Panc1 (cell line): ENCODE measurements around the gene SMAD3. TPM values are rescaled to one million over a fixed set of nuclear protein-coding genes. Genes with fewer than 3 reads are reported as not detected.
A peak's percentile ranks its signal among the peaks of the same experiment; 100 is the strongest.

Experiments used
- ATAC-seq: fragments of 200-7000 bp; cut with Tn5 transposase; 2 replicates; pipeline ENCODE4 v1.9.1; 2020; ENCODE audit warnings: mild to moderate bottlenecking, moderate library complexity
- BruUV-seq: library from RNA; stranded (reverse); fragments of 400-500 nt; replicated peaks from 2 replicates; lab custom pipeline; 2021; lab: Mats Ljungman, UMichigan
- CTCF ChIA-PET: fragments of 300-600 bp; sonication (Branson Sonifier 250); formaldehyde crosslinking; loops from one replicate; lab custom pipeline; 2022; ENCODE audit warnings: antibody characterized with exemption; lab: Charles Lee
- POLR2A ChIA-PET: fragments of 300-600 bp; sonication (Branson Sonifier 250); formaldehyde crosslinking; loops from one replicate; lab custom pipeline; 2022; ENCODE audit warnings: antibody characterized with exemption; lab: Charles Lee
- DNase-seq: peaks from one replicate; pipeline ENCODE4 v3.0.0-alpha.2; 2010; ENCODE audit warnings: low read depth, low spot score
- H3K27ac ChIP-seq: 2 replicates; pipeline ENCODE4 v1.5.1; 2011; ENCODE audit warnings: mild to moderate bottlenecking, low read length, inconsistent platforms
- H3K27me3 ChIP-seq: fragments of 200-500 bp; sonication (Bioruptor generic); 2 replicates; pipeline ENCODE4 v1.6.0; 2014; ENCODE audit warnings: low read length, inconsistent platforms; ENCODE audit not compliant: control insufficient read depth, insufficient read depth
- H3K36me3 ChIP-seq: fragments of 200-500 bp; sonication (Bioruptor generic); 2 replicates; pipeline ENCODE4 v1.5.1; 2014; ENCODE audit warnings: inconsistent platforms, mild to moderate bottlenecking, low read length, moderate library complexity; ENCODE audit not compliant: control insufficient read depth, insufficient read depth
- H3K4me1 ChIP-seq: 2 replicates; pipeline ENCODE4 v1.5.1; 2011; ENCODE audit warnings: inconsistent platforms, mild to moderate bottlenecking, low read length, moderate library complexity; ENCODE audit not compliant: control insufficient read depth, insufficient read depth
- H3K4me3 ChIP-seq, 2 experiments: 2 replicates each; pipeline ENCODE4 v1.5.1; 2011 to 2012; ENCODE audit warnings: low read depth in 2 of 2, low read length in 2 of 2, mild to moderate bottlenecking in 2 of 2, inconsistent platforms in 1 of 2, moderate library complexity in 1 of 2
- H3K9me3 ChIP-seq: fragments of 200-500 bp; sonication (Bioruptor generic); 2 replicates; pipeline ENCODE4 v1.5.1; 2014; ENCODE audit warnings: low read depth, mild to moderate bottlenecking, inconsistent platforms, low read length, moderate library complexity; ENCODE audit not compliant: control insufficient read depth, insufficient read depth
- CTCF ChIP-seq: fragments of 450-650 bp; IDR thresholded peaks from 2 replicates; pipeline ENCODE4 v1.5.1; 2017; ENCODE audit warnings: mild to moderate bottlenecking
- POLR2AphosphoS5 ChIP-seq: IDR thresholded peaks from 2 replicates; pipeline ENCODE4 v1.6.1; 2012; ENCODE audit warnings: mild to moderate bottlenecking, low read depth, low read length, moderate library complexity
- REST ChIP-seq, 2 experiments: IDR thresholded peaks; 2 replicates each; pipeline ENCODE4 v1.6.1; 2011 to 2012; ENCODE audit warnings: low read depth in 2 of 2, control low read depth in 1 of 2, low read length in 1 of 2, mild to moderate bottlenecking in 1 of 2, moderate library complexity in 1 of 2; ENCODE audit not compliant: insufficient read depth in 1 of 2
- SIN3A ChIP-seq: IDR thresholded peaks from 2 replicates; pipeline ENCODE4 v1.6.1; 2012; ENCODE audit warnings: low read depth, mild to moderate bottlenecking, low read length, moderate library complexity, borderline replicate concordance; ENCODE audit not compliant: insufficient read depth
- TCF7L2 ChIP-seq: IDR thresholded peaks from 2 replicates; pipeline ENCODE4 v1.6.1; 2011; ENCODE audit warnings: mild to moderate bottlenecking, low read depth, low read length, inconsistent platforms
- in situ Hi-C: cut with HindIII; loops from 2 replicates; pipeline ENCODE4 v1.10.0; 2016; ENCODE audit warnings: low sequenced_read_pairs, low pct_unique_long_range_greater_than_20kb
- intact Hi-C: fragments of 100-400 bp; cut with micrococcal nuclease; formaldehyde crosslinking; loops from one replicate; pipeline ENCODE4 v1.10.0; 2022; ENCODE audit not compliant: unreplicated experiment
- total RNA-seq: library from RNA; stranded (reverse); gene quantifications from one replicate; pipeline ENCODE4 v1.2.1, GENCODE V29; 2021; ENCODE audit not compliant: unreplicated experiment

SMAD3 gene
- total RNA-seq, 1 experiment from 2014 or later = 394 TPM

- intact Hi-C loops = no loop called here
- ATAC-seq (no peak), DNase-seq (no peak)
- Histone ChIP-seq H3K36me3 (peaks cover 14% of the 10 kb centered on the region; the same call in 1 of the 2 replicates), H3K4me3 (no peak overlapping the region), H3K4me1 (peaks cover 20% of the 10 kb centered on the region), H3K27me3 (no peaks in the 10 kb centered on the region), H3K9me3 (no peaks in the 10 kb centered on the region), H3K27ac (no peak overlapping the region)
- BruUV-seq = TSS peak; percentile 79
- ChIA-PET POLR2A (no interaction called here), CTCF (no interaction called here)
- TF ChIP-seq SIN3A (no peak), POLR2AphosphoS5 (no peak), REST (IDR thresholded peaks at IDR 0.05; ENCODE audit: insufficient read depth in 1 of 2, low read depth in 2 of 2, low read length in 1 of 2) (no peak), CTCF (no peak)
- in situ Hi-C loops = no loop called here
Measured at GRCh38 chr15:67202091-67202490, 136.7 kb downstream of the SMAD3 start.

- H3K27me3 ChIP-seq = no peaks in the 10 kb centered on the region
- TF ChIP-seq POLR2AphosphoS5 (no peak), CTCF (no peak), SIN3A (no peak), TCF7L2 (no peak), REST (IDR thresholded peaks at IDR 0.05; ENCODE audit: insufficient read depth in 1 of 2, low read depth in 2 of 2, low read length in 1 of 2) (no peak)
- CTCF ChIA-PET = no interaction called here
- in situ Hi-C loops (no loop called here), intact Hi-C loops (no loop called here)
- ATAC-seq (no peak), DNase-seq (no peak)
- POLR2A ChIA-PET = no interaction called here
- H3K36me3 ChIP-seq = peaks cover 23% of the 10 kb centered on the region
- BruUV-seq = no TSS peak
- no peaks in the 10 kb centered on the region for H3K9me3 ChIP-seq
- H3K4me1 ChIP-seq = peaks cover 12% of the 10 kb centered on the region
- no peak overlapping the region for H3K27ac ChIP-seq
- no peak overlapping the region for H3K4me3 ChIP-seq
Measured at GRCh38 chr15:67202991-67203390, 137.6 kb downstream of the SMAD3 start.
